Fibroblast of lung (primary cell): ENCODE measurements around the gene OTUB1. TPM values are rescaled to one million over a fixed set of nuclear protein-coding genes. Genes with fewer than 3 reads are reported as not detected.

Source experiments
- DNase-seq, 2 donors: peaks; one replicate each; pipeline versions ENCODE4 v3.0.0 to v3.0.0-alpha.2; 2010; ENCODE audit warnings: low read depth in 2 of 2
- H2AFZ ChIP-seq: 2 replicates; pipeline ENCODE4 v1.5.1; 2012; ENCODE audit warnings: low read length, control low read depth, inconsistent platforms
- H3K27ac ChIP-seq: 2 replicates; pipeline ENCODE4 v1.5.1; 2011; ENCODE audit warnings: low read length, control low read depth; ENCODE audit not compliant: insufficient read depth
- H3K27me3 ChIP-seq: 2 replicates; pipeline ENCODE4 v1.5.1; 2011; ENCODE audit warnings: mild to moderate bottlenecking, low read length; ENCODE audit not compliant: control insufficient read depth, insufficient read depth
- H3K36me3 ChIP-seq: 2 replicates; pipeline ENCODE4 v1.5.1; 2011; ENCODE audit warnings: low read length; ENCODE audit not compliant: control insufficient read depth, insufficient read depth
- H3K4me1 ChIP-seq: 2 replicates; pipeline ENCODE4 v1.5.1; 2011; ENCODE audit warnings: low read length; ENCODE audit not compliant: control insufficient read depth, insufficient read depth; ENCODE audit errors: extremely low read depth
- H3K4me2 ChIP-seq: 2 replicates; pipeline ENCODE4 v1.5.1; 2011; ENCODE audit warnings: low read length, control low read depth; ENCODE audit not compliant: insufficient read depth; ENCODE audit errors: extremely low read depth
- H3K4me3 ChIP-seq, 4 experiments: fragments of 200-600 bp in 1 of 4; sonication (generic) in 1 of 4; replicated peaks in 1 of 4; 2 replicates each; pipeline ENCODE4 v1.5.1; 2011 to 2016; ENCODE audit warnings: low read length in 4 of 4, low read depth in 3 of 4, mild to moderate bottlenecking in 3 of 4, control low read depth in 2 of 4, inconsistent platforms in 1 of 4, mixed read lengths in 1 of 4; ENCODE audit not compliant: insufficient read depth in 1 of 4; ENCODE audit errors: control extremely low read depth in 1 of 4
- H3K79me2 ChIP-seq: 2 replicates; pipeline ENCODE4 v1.5.1; 2012; ENCODE audit warnings: mild to moderate bottlenecking, low read length, inconsistent platforms; ENCODE audit not compliant: control insufficient read depth, insufficient read depth
- H3K9ac ChIP-seq: 2 replicates; pipeline ENCODE4 v1.5.1; 2011; ENCODE audit warnings: mild to moderate bottlenecking, low read length, control low read depth; ENCODE audit not compliant: insufficient read depth
- H3K9me3 ChIP-seq: 2 replicates; pipeline ENCODE4 v1.5.1; 2012; ENCODE audit warnings: low read depth, low read length; ENCODE audit not compliant: control insufficient read depth, insufficient read depth
- H4K20me1 ChIP-seq: 2 replicates; pipeline ENCODE4 v1.5.1; 2011; ENCODE audit warnings: low read length; ENCODE audit not compliant: control insufficient read depth, insufficient read depth; ENCODE audit errors: extremely low read depth
- CTCF ChIP-seq, 2 donors: IDR thresholded peaks in 1 of 2; conservative IDR thresholded peaks in 1 of 2; 1 replicate in 1 of 2; 2 replicates in 1 of 2; pipeline ENCODE4 v1.5.1; 2011 to 2012; ENCODE audit warnings: low read length in 2 of 2, control low read depth in 1 of 2, inconsistent platforms in 1 of 2, low read depth in 1 of 2, mild to moderate bottlenecking in 1 of 2
- EZH2 ChIP-seq: IDR thresholded peaks from 2 replicates; pipeline ENCODE4 v1.5.1; 2012; ENCODE audit warnings: low read length, control low read depth, mild to moderate bottlenecking; ENCODE audit errors: missing control alignments
- polyA plus RNA-seq, 2 donors: library from polyadenylated mRNA; depleted of rRNA in 1 of 2; stranded (reverse) in 1 of 2; unstranded in 1 of 2; fragments of >200 nt; gene quantifications; 2 replicates each; pipeline ENCODE4 v1.2.1, GENCODE V29; 2011 to 2012; ENCODE audit warnings: missing spikeins in 1 of 2
- total RNA-seq: library from RNA; depleted of rRNA; stranded (reverse); fragments of >200 nt; gene quantifications from 2 replicates; pipeline ENCODE4 v1.2.1, GENCODE V29; 2014

The OTUB1 gene
- total and polyA plus RNA-seq, 2 donors (not counting 1 experiment from before 2014, with no cell fraction given), result 37.8 to 113 TPM

GRCh38 chr11:64029773-64030172 is 43.5 kb downstream of the OTUB1 start:
- no peak for DNase-seq
- no peak overlapping the region for H3K4me3 ChIP-seq
- no peak overlapping the region for H3K4me2 ChIP-seq
- H3K27me3 ChIP-seq, result peaks cover 9% of the 10 kb centered on the region
- no peak for TF ChIP-seq CTCF (conservative IDR thresholded peaks at IDR 0.05 in 1 of 2, IDR thresholded peaks at IDR 0.05 in 1 of 2; ENCODE audit: low read depth in 1 of 2, low read length in 2 of 2)
- no peak for TF ChIP-seq EZH2
- no peaks in the 10 kb centered on the region for H3K9me3 ChIP-seq
- no peak overlapping the region for H2AFZ ChIP-seq
- H3K4me1 ChIP-seq, result no peaks in the 10 kb centered on the region
- H3K27ac ChIP-seq, result no peak overlapping the region
- no peak overlapping the region for H3K9ac ChIP-seq
- H3K79me2 ChIP-seq, result no peaks in the 10 kb centered on the region
- no peaks in the 10 kb centered on the region for H3K36me3 ChIP-seq
- H4K20me1 ChIP-seq, result no peaks in the 10 kb centered on the region

GRCh38 chr11:64031001-64031400 is 44.8 kb downstream of the OTUB1 start:
- Histone ChIP-seq H3K79me2 (no peaks in the 10 kb centered on the region), H3K36me3 (no peaks in the 10 kb centered on the region), H3K4me1 (no peaks in the 10 kb centered on the region), H3K9me3 (no peaks in the 10 kb centered on the region), H3K9ac (no peak overlapping the region), H3K4me3 (no peak overlapping the region), H3K27ac (no peak overlapping the region), H4K20me1 (no peaks in the 10 kb centered on the region), H3K4me2 (no peak overlapping the region), H3K27me3 (peaks cover 15% of the 10 kb centered on the region), H2AFZ (no peak overlapping the region)
- no peak for TF ChIP-seq CTCF (conservative IDR thresholded peaks at IDR 0.05 in 1 of 2, IDR thresholded peaks at IDR 0.05 in 1 of 2; ENCODE audit: low read depth in 1 of 2, low read length in 2 of 2)
- TF ChIP-seq EZH2, result no peak
- DNase-seq, result no peak

- Histone ChIP-seq H3K9me3 (no peaks in the 10 kb centered on the region), H3K4me2 (no peak overlapping the region), H4K20me1 (no peaks in the 10 kb centered on the region), H3K79me2 (no peaks in the 10 kb centered on the region), H2AFZ (no peak overlapping the region), H3K9ac (no peak overlapping the region), H3K36me3 (no peaks in the 10 kb centered on the region), H3K4me1 (no peaks in the 10 kb centered on the region), H3K27me3 (peaks cover 15% of the 10 kb centered on the region), H3K4me3 (no peak overlapping the region), H3K27ac (no peak overlapping the region)
- DNase-seq, result peak in 1 of 2 donors; percentile 5
- TF ChIP-seq EZH2, result no peak
- TF ChIP-seq CTCF (conservative IDR thresholded peaks at IDR 0.05 in 1 of 2, IDR thresholded peaks at IDR 0.05 in 1 of 2; ENCODE audit: low read depth in 1 of 2, low read length in 2 of 2), result no peak
These were observed 45.8 kb downstream of the OTUB1 start for GRCh38 chr11:64032050-64032449.
